OCI-LY7 (cell line): ENCODE results near the gene NR1H4. TPM values are rescaled to one million over a fixed set of nuclear protein-coding genes. Genes with fewer than 3 reads are reported as not detected.

Source experiments
- BruUV-seq: library from RNA; stranded (reverse); fragments of 400-500 nt; replicated peaks from 2 replicates; lab custom pipeline; 2021; lab: Mats Ljungman, UMichigan
- CTCF ChIA-PET: fragments of 300-600 bp; sonication (Branson Sonifier 250); formaldehyde crosslinking; loops from one replicate; lab custom pipeline; 2022; ENCODE audit warnings: antibody characterized with exemption; ENCODE audit not compliant: unreplicated experiment; lab: Charles Lee
- POLR2A ChIA-PET: fragments of 300-600 bp; sonication (Branson Sonifier 250); formaldehyde crosslinking; loops from one replicate; lab custom pipeline; 2022; ENCODE audit warnings: antibody characterized with exemption; lab: Charles Lee
- DNase-seq: peaks from one replicate; pipeline ENCODE4 v3.0.0-alpha.2; 2015; ENCODE audit warnings: low spot score
- H2AFZ ChIP-seq: fragments of 200-600 bp; sonication (generic), shearing (Covaris generic); 2 replicates; pipeline ENCODE4 v1.6.1; 2014; ENCODE audit warnings: mild to moderate bottlenecking, antibody characterized with exemption, low read length, moderate library complexity
- H3K27ac ChIP-seq: fragments of 200-600 bp; sonication (generic); 2 replicates; pipeline ENCODE4 v1.5.1; 2014; ENCODE audit warnings: mixed run types, low read depth, mild to moderate bottlenecking, moderate library complexity, low read length, inconsistent platforms; ENCODE audit not compliant: poor library complexity, severe bottlenecking
- H3K36me3 ChIP-seq: fragments of 200-600 bp; sonication (generic); 2 replicates; pipeline ENCODE4 v1.6.1; 2014; ENCODE audit warnings: mild to moderate bottlenecking, antibody characterized with exemption, low read length, moderate library complexity, mixed read lengths; ENCODE audit not compliant: insufficient read depth
- H3K4me1 ChIP-seq: fragments of 200-600 bp; sonication (generic); 2 replicates; pipeline ENCODE4 v1.5.1; 2014; ENCODE audit warnings: mild to moderate bottlenecking, low read length; ENCODE audit not compliant: insufficient read depth, poor library complexity, severe bottlenecking
- H3K4me2 ChIP-seq: fragments of 200-600 bp; sonication (generic); 2 replicates; pipeline ENCODE4 v1.6.1; 2014; ENCODE audit warnings: mild to moderate bottlenecking, low read length
- H3K4me3 ChIP-seq: fragments of 200-600 bp; sonication (generic); 2 replicates; pipeline ENCODE4 v1.5.1; 2014; ENCODE audit warnings: mild to moderate bottlenecking, low read depth, low read length; ENCODE audit not compliant: poor library complexity, severe bottlenecking
- H3K79me2 ChIP-seq: fragments of 200-600 bp; sonication (generic); 2 replicates; pipeline ENCODE4 v1.6.1; 2016; ENCODE audit warnings: low read depth, mild to moderate bottlenecking, low read length, moderate library complexity, mixed read lengths; ENCODE audit not compliant: insufficient read depth
- H3K9me2 ChIP-seq: fragments of 200-600 bp; sonication (generic); 2 replicates; pipeline ENCODE4 v1.6.1; 2016; ENCODE audit warnings: mild to moderate bottlenecking, low read length, mixed read lengths; ENCODE audit not compliant: insufficient read depth
- H3K9me3 ChIP-seq: fragments of 200-600 bp; sonication (generic); 2 replicates; pipeline ENCODE4 v1.6.1; 2014; ENCODE audit warnings: mild to moderate bottlenecking, mixed run types, low read length, mixed read lengths
- H4K20me1 ChIP-seq: fragments of 200-600 bp; sonication (generic); 2 replicates; pipeline ENCODE4 v1.6.1; 2014; ENCODE audit warnings: mild to moderate bottlenecking, antibody characterized with exemption, low read length, moderate library complexity, mixed read lengths; ENCODE audit not compliant: insufficient read depth
- EZH2phosphoT487 ChIP-seq: fragments of 200-600 bp; sonication (generic); IDR thresholded peaks from 2 replicates; pipeline ENCODE4 v1.6.1; 2018; ENCODE audit warnings: low read depth, borderline replicate concordance, mild to moderate bottlenecking, mixed run types, antibody characterized with exemption, low read length, moderate library complexity, mixed read lengths
- intact Hi-C: fragments of 100-400 bp; cut with micrococcal nuclease; formaldehyde crosslinking; loops from one replicate; pipeline ENCODE4 v1.10.0; 2022; ENCODE audit not compliant: unreplicated experiment
- total RNA-seq, 2 experiments: library from RNA; depleted of rRNA in 1 of 2; stranded (reverse); fragments of >200 nt in 1 of 2; shearing (Covaris generic) in 1 of 2; gene quantifications; 2 replicates each; pipeline ENCODE4 v1.2.3, GENCODE V29; 2014 to 2022
- TF ChIP-seq, protein P1 (sequence below): fragments of 200-600 bp; sonication (generic); conservative IDR thresholded peaks from 2 replicates; pipeline ENCODE4 v1.5.1; 2014; ENCODE audit warnings: mild to moderate bottlenecking, antibody characterized with exemption, low read length, moderate library complexity, mixed read lengths

Gene NR1H4
- total RNA-seq, 2 experiments from 2014 or later: 7.1 TPM; not detected in 1

DNA sequence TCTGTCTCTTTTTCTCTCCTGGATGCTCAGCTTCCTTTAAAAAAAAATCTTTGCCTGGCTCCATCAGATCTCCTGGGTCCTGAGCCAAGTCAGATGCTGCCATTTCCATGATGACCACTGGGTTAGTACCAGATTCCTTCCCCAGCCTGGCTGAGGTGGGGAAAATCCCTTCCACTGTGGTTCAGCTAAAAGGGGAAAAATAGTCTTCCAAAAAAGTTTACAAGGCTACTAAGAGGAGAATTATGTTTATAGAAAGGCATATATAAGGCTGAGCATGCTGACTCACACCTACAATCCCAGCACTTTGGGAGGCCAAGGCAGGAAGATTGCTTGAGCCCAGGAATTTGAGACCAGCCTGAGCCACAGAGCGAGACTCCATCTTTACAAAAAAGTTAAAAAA is 71.4 kb downstream of the NR1H4 start:
- BruUV-seq: no TSS peak
- no peak overlapping the region for H3K27ac ChIP-seq
- H3K4me3 ChIP-seq: no peak overlapping the region
- intact Hi-C loops: no loop called here
- H3K79me2 ChIP-seq: no peaks in the 10 kb centered on the region
- H2AFZ ChIP-seq: no peak overlapping the region
- H3K36me3 ChIP-seq: no peaks in the 10 kb centered on the region
- H3K9me3 ChIP-seq: no peaks in the 10 kb centered on the region
- ChIA-PET POLR2A (no interaction called here), CTCF (no interaction called here)
- no peaks in the 10 kb centered on the region for H3K4me1 ChIP-seq
- no peak overlapping the region for H3K4me2 ChIP-seq
- no peak for TF ChIP-seq EZH2phosphoT487
- TF ChIP-seq, protein P1, sequence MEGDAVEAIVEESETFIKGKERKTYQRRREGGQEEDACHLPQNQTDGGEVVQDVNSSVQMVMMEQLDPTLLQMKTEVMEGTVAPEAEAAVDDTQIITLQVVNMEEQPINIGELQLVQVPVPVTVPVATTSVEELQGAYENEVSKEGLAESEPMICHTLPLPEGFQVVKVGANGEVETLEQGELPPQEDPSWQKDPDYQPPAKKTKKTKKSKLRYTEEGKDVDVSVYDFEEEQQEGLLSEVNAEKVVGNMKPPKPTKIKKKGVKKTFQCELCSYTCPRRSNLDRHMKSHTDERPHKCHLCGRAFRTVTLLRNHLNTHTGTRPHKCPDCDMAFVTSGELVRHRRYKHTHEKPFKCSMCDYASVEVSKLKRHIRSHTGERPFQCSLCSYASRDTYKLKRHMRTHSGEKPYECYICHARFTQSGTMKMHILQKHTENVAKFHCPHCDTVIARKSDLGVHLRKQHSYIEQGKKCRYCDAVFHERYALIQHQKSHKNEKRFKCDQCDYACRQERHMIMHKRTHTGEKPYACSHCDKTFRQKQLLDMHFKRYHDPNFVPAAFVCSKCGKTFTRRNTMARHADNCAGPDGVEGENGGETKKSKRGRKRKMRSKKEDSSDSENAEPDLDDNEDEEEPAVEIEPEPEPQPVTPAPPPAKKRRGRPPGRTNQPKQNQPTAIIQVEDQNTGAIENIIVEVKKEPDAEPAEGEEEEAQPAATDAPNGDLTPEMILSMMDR: no peak
- H3K9me2 ChIP-seq: no peaks in the 10 kb centered on the region
- DNase-seq: no peak
- no peaks in the 10 kb centered on the region for H4K20me1 ChIP-seq

DNA sequence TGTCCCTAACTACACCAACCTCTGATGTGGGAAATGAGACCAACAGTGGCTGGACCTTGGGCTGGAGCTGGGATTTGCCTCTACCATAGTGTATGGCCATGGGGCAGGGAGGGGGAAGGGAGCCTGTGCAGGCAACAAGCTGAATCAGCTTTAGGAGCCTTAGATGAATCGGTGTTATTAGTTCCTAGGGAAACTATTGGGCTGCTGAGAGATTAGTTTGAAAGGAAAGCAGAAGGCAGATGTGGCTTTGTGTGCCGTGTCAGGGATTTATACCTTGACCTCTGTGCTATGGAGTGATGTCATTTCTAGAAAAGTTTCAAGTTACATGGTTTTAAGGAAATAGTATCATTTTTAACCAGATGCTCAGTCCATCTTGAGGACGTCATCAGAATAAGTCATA is 80.3 kb downstream of the NR1H4 start:
- no peaks in the 10 kb centered on the region for H3K36me3 ChIP-seq
- no peak for TF ChIP-seq EZH2phosphoT487
- TF ChIP-seq, protein P1: no peak
- H3K4me3 ChIP-seq: no peak overlapping the region
- ChIA-PET CTCF (no interaction called here), POLR2A (interaction anchor here (0.6 kb wide), 1 partner anchor 900 kb away, joined by 3 read pairs; no protein-coding TSS in a partner anchor)
- H3K4me1 ChIP-seq: no peaks in the 10 kb centered on the region
- no peak overlapping the region for H3K27ac ChIP-seq
- no peak for DNase-seq
- H3K79me2 ChIP-seq: no peaks in the 10 kb centered on the region
- no peak overlapping the region for H3K4me2 ChIP-seq
- no TSS peak for BruUV-seq
- H2AFZ ChIP-seq: no peak overlapping the region
- H4K20me1 ChIP-seq: no peaks in the 10 kb centered on the region
- H3K9me3 ChIP-seq: no peaks in the 10 kb centered on the region
- no peaks in the 10 kb centered on the region for H3K9me2 ChIP-seq
- intact Hi-C loops: loop anchor here (2.0 to 5.0 kb wide), 2 partner anchors 207 to 319 kb away; no protein-coding TSS in a partner anchor

DNA sequence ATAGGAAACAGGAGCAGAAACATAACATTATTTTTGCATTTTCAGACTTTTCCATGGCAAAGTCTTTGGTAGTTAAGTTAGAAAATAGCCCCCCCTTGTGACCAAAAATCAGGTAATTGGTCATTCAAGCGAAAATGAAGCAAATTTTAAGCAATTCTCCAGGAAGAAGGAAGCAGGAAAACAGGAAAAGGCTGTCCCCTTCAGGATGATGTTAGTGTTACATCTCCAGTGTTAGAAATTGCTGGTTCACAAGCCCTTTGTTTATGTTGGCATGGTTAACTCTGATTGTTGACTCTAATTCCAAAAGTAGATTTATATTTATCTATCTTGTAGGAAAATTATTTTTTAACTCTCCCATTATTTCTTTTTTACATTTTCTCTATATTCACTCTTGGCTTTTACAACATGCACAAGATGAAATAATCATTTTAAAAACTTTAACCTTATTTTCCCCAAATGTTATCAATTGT is 81.0 kb downstream of the NR1H4 start:
- peak; percentile 59 for DNase-seq

More for the DNA sequence above, 81.0 kb downstream of the NR1H4 start:
- Histone ChIP-seq H3K36me3 (no peaks in the 10 kb centered on the region), H4K20me1 (no peaks in the 10 kb centered on the region), H3K27ac (no peak overlapping the region), H3K4me1 (no peaks in the 10 kb centered on the region), H3K4me3 (no peak overlapping the region), H3K9me3 (no peaks in the 10 kb centered on the region), H3K9me2 (no peaks in the 10 kb centered on the region), H3K4me2 (no peak overlapping the region), H2AFZ (no peak overlapping the region), H3K79me2 (no peaks in the 10 kb centered on the region)
- BruUV-seq: no TSS peak
- POLR2A ChIA-PET: interaction anchor here (0.5 to 0.7 kb wide), 2 partner anchors 18 to 290 kb away, joined by 3 read pairs; no protein-coding TSS in a partner anchor
- CTCF ChIA-PET: no interaction called here
- TF ChIP-seq, protein P1: peak; percentile 81
- no peak for TF ChIP-seq EZH2phosphoT487
- intact Hi-C loops: loop anchor here (2.0 to 5.0 kb wide), 2 partner anchors 207 to 320 kb away; no protein-coding TSS in a partner anchor
